ENCODE data around the gene DSCAML1.

- no peak for TF ChIP-seq CTCF (IDR thresholded peaks at IDR 0.05)
- no peak for TF ChIP-seq POLR2A (IDR thresholded peaks at IDR 0.05)
Measured at GRCh38 chr11:117437041-117437790, 359.8 kb downstream of the DSCAML1 start.

All from uterus (tissue), 2 donors.